HG03469 (cell line): ENCODE results near the gene FAM162A.
"Not testable (repeated sequence)": the region's sequence is repeated elsewhere in the genome, so short reads cannot be mapped to it uniquely, and the experiment has no call there.

Experiments
- ATAC-seq: cut with Tn5 transposase; IDR thresholded peaks from one replicate; pipeline ENCODE4 v1.9.1; 2021; ENCODE audit warnings: mild to moderate bottlenecking, moderate library complexity, moderate number of reproducible peaks; ENCODE audit not compliant: unreplicated experiment

Gene FAM162A

GRCh38 chr3:122383771-122384697, at the start of gene FAM162A:
FAM162A (plus strand) TSS chr3:122384182; CDS start chr3:122384266, 84 bp downstream.
- ATAC-seq, result peak; percentile 84

GRCh38 chr3:122342803-122343202, 41.2 kb upstream of the FAM162A start:
- no peak for ATAC-seq

- no peak for ATAC-seq
Observed at GRCh38 chr3:122343654-122344053, 40.3 kb upstream of the FAM162A start.

GRCh38 chr3:122349171-122349570, 34.8 kb upstream of the FAM162A start:
- ATAC-seq, result no peak

GRCh38 chr3:122350814-122351418, 33.1 kb upstream of the FAM162A start:
- no peak for ATAC-seq

GRCh38 chr3:122351612-122352011, 32.4 kb upstream of the FAM162A start:
- ATAC-seq, result no peak

- ATAC-seq, result no peak
Observed at GRCh38 chr3:122353215-122353614, 30.8 kb upstream of the FAM162A start.

- ATAC-seq, result no peak
Observed at GRCh38 chr3:122353893-122354401, 30.0 kb upstream of the FAM162A start.

- no peak for ATAC-seq
Observed at GRCh38 chr3:122355612-122356011, 28.4 kb upstream of the FAM162A start.

- no peak for ATAC-seq
Observed at GRCh38 chr3:122356402-122356801, 27.6 kb upstream of the FAM162A start.

GRCh38 chr3:122357828-122358702, 25.9 kb upstream of the FAM162A start:
- no peak for ATAC-seq

- no peak for ATAC-seq
Observed at GRCh38 chr3:122358703-122359032, 25.3 kb upstream of the FAM162A start.

GRCh38 chr3:122362026-122362425, 22.0 kb upstream of the FAM162A start:
- no peak for ATAC-seq

- no peak for ATAC-seq
Observed at GRCh38 chr3:122364490-122364889, 19.5 kb upstream of the FAM162A start.

- no peak for ATAC-seq
Observed at GRCh38 chr3:122365073-122365472, 18.9 kb upstream of the FAM162A start.

- ATAC-seq, result not testable (repeated sequence)
Observed at GRCh38 chr3:122365582-122366378, 18.2 kb upstream of the FAM162A start.

- ATAC-seq, result no peak
Observed at GRCh38 chr3:122366379-122366749, 17.6 kb upstream of the FAM162A start.

- ATAC-seq, result no peak
Observed at GRCh38 chr3:122374034-122374433, 9.9 kb upstream of the FAM162A start.

- no peak for ATAC-seq
Observed at GRCh38 chr3:122377975-122378374, 6.0 kb upstream of the FAM162A start.
